Eye (tissue), 1 donor: Measurements from ENCODE around the gene SLC30A5.
"Not testable (repeated sequence)": the region's sequence is repeated elsewhere in the genome, so short reads cannot be mapped to it uniquely, and the experiment has no call there.

Experiments
- DNase-seq: peaks from one replicate; pipeline ENCODE4 v3.0.0-alpha.2; 2015

The SLC30A5 gene

GRCh38 chr5:69093771-69094482 is at the start of gene SLC30A5:
Gene SLC30A5, plus strand, starts transcription at chr5:69094014. Its CDS starts 242 bp downstream, at chr5:69094256.
- DNase-seq, result peak; percentile 100

- DNase-seq, result not testable (repeated sequence)
Observed at GRCh38 chr5:69045213-69045612, 48.6 kb upstream of the SLC30A5 start.

- DNase-seq, result peak; percentile 22
Observed at GRCh38 chr5:69046375-69046957, 47.3 kb upstream of the SLC30A5 start.

GRCh38 chr5:69048230-69048629 is 45.6 kb upstream of the SLC30A5 start:
- DNase-seq, result peak; percentile 60

- no peak for DNase-seq
Observed at GRCh38 chr5:69049151-69049550, 44.7 kb upstream of the SLC30A5 start.

GRCh38 chr5:69049796-69050195 is 44.0 kb upstream of the SLC30A5 start:
- no peak for DNase-seq

- DNase-seq, result no peak
Observed at GRCh38 chr5:69050214-69050613, 43.6 kb upstream of the SLC30A5 start.

GRCh38 chr5:69052181-69052580 is 41.6 kb upstream of the SLC30A5 start:
- no peak for DNase-seq

- DNase-seq, result no peak
Observed at GRCh38 chr5:69074664-69075521, 18.9 kb upstream of the SLC30A5 start.

GRCh38 chr5:69075522-69076179 is 18.2 kb upstream of the SLC30A5 start:
- no peak for DNase-seq

- DNase-seq, result no peak
Observed at GRCh38 chr5:69078921-69079540, 14.8 kb upstream of the SLC30A5 start.

GRCh38 chr5:69079556-69079955 is 14.3 kb upstream of the SLC30A5 start:
- DNase-seq, result no peak

- no peak for DNase-seq
Observed at GRCh38 chr5:69083412-69083811, 10.4 kb upstream of the SLC30A5 start.

- DNase-seq, result no peak
Observed at GRCh38 chr5:69084195-69084594, 9.6 kb upstream of the SLC30A5 start.

GRCh38 chr5:69084903-69085302 is 8.9 kb upstream of the SLC30A5 start:
- no peak for DNase-seq

- no peak for DNase-seq
Observed at GRCh38 chr5:69086206-69086605, 7.6 kb upstream of the SLC30A5 start.

- DNase-seq, result not testable (repeated sequence)
Observed at GRCh38 chr5:69088006-69088405, 5.8 kb upstream of the SLC30A5 start.

- DNase-seq, result no peak
Observed at GRCh38 chr5:69090158-69090557, 3.7 kb upstream of the SLC30A5 start.

GRCh38 chr5:69091771-69092170 is 2.0 kb upstream of the SLC30A5 start:
- DNase-seq, result no peak

GRCh38 chr5:69092969-69093368 is 845 bp upstream of the SLC30A5 start:
- DNase-seq, result peak; percentile 4

GRCh38 chr5:69099302-69099701 is 5.5 kb downstream of the SLC30A5 start:
- DNase-seq, result no peak

- no peak for DNase-seq
Observed at GRCh38 chr5:69103521-69103920, 9.7 kb downstream of the SLC30A5 start.
